Measurements from ENCODE around the gene PROK2.

Gene PROK2

GRCh38 chr3:71760140-71760539 is 24.8 kb downstream of the PROK2 start:
- no peak overlapping the region for H3K4me3 ChIP-seq (ENCODE audit: low read length)
- TF ChIP-seq, protein P1, sequence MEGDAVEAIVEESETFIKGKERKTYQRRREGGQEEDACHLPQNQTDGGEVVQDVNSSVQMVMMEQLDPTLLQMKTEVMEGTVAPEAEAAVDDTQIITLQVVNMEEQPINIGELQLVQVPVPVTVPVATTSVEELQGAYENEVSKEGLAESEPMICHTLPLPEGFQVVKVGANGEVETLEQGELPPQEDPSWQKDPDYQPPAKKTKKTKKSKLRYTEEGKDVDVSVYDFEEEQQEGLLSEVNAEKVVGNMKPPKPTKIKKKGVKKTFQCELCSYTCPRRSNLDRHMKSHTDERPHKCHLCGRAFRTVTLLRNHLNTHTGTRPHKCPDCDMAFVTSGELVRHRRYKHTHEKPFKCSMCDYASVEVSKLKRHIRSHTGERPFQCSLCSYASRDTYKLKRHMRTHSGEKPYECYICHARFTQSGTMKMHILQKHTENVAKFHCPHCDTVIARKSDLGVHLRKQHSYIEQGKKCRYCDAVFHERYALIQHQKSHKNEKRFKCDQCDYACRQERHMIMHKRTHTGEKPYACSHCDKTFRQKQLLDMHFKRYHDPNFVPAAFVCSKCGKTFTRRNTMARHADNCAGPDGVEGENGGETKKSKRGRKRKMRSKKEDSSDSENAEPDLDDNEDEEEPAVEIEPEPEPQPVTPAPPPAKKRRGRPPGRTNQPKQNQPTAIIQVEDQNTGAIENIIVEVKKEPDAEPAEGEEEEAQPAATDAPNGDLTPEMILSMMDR (conservative IDR thresholded peaks at IDR 0.05; ENCODE audit: low read depth, low read length): no peak
- DNase-seq (ENCODE audit: low read depth): no peak

GRCh38 chr3:71759401-71759800 is 25.5 kb downstream of the PROK2 start:
- H3K4me3 ChIP-seq (ENCODE audit: low read length): no peak overlapping the region
- no peak for DNase-seq (ENCODE audit: low read depth)
- TF ChIP-seq, protein P1 (conservative IDR thresholded peaks at IDR 0.05; ENCODE audit: low read depth, low read length): no peak

DNA sequence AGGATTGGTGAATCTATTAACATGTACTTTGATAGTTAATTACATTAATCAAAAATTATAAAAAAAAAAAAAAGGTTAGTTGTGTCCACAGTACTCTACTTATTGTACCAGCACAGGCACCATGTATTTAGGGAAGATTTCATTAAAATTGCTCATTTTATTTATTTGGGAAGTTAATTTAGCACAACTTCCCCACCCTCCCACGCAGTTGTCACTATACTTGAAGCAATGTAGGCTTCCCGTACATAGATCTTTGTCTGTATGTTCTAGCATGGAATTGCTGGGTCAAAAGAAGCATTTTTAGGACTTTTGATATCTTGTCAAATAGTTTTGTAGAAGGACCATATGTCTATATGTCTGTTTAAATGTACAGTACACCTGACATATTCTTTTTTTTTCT is 26.9 kb downstream of the PROK2 start:
- no peak overlapping the region for H3K4me3 ChIP-seq (ENCODE audit: low read length)
- no peak for DNase-seq (ENCODE audit: low read depth)
- TF ChIP-seq, protein P1 (conservative IDR thresholded peaks at IDR 0.05; ENCODE audit: low read depth, low read length): no peak

DNA sequence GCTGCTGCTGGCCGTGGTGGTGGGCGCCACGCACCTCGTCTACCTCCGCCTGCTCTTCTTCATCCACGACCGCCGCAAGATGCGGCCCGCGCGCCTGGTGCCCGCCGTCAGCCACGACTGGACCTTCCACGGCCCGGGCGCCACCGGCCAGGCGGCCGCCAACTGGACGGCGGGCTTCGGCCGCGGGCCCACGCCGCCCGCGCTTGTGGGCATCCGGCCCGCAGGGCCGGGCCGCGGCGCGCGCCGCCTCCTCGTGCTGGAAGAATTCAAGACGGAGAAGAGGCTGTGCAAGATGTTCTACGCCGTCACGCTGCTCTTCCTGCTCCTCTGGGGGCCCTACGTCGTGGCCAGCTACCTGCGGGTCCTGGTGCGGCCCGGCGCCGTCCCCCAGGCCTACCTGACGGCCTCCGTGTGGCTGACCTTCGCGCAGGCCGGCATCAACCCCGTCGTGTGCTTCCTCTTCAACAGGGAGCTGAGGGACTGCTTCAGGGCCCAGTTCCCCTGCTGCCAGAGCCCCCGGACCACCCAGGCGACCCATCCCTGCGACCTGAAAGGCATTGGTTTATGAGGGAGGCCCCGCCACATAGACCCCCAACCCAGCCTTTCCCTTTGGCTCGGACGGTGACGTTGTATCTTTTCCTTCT is 30.2 kb downstream of the PROK2 start:
- no peak overlapping the region for H3K4me3 ChIP-seq (ENCODE audit: low read length)
- no peak for DNase-seq (ENCODE audit: low read depth)
- TF ChIP-seq, protein P1 (conservative IDR thresholded peaks at IDR 0.05; ENCODE audit: low read depth, low read length): no peak

GRCh38 chr3:71753701-71754609 is 31.0 kb downstream of the PROK2 start, which contains the start of gene GPR27:
Gene GPR27 (plus strand): TSS chr3:71753855. CDS start chr3:71754050, 195 bp downstream.
- TF ChIP-seq, protein P1 (conservative IDR thresholded peaks at IDR 0.05; ENCODE audit: low read depth, low read length): no peak
- DNase-seq (ENCODE audit: low read depth): peak; percentile 17
- H3K4me3 ChIP-seq (ENCODE audit: low read length): peak within 1 kb of the TSS; percentile 35

DNA sequence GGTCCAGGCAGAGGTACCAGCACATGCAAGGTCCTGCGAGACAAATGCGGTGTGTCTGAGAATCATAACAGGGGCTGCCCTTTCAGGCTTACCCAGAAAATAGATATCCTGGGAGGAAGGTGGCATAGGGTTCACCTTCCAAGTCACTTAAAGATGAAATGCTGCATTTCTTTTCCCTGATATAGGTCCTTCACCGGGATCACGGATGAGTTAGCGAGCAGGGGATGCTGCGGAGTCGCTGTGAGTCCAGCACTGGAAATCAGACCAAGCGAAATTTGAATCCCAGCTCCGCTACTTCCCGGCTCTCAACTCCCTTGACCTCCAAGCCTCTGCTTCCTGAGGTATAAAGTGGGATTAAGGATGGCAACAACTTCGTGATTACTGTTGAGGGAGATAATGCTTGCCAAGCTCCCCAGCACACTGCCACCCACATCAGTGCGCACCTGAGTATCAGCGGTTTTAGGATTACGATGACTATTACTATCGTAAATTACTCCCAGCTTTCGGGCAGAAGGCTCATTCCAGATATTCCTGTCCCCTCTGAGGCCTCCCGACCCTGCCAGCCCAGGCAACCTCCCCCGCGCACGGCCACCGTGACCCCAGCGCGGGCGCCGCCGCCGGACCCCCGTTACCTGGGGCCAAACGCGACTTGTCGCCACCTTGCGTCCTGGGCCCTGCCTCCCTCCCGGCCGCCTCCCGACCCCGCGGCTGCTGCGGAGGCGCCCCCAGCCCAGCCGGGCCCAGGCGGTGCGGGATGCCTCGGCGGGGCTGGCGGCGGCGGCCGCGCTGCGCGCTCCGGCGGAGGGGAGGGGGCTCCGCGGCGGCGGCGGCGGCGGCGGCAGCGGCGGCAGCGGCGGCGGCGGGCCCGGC is 31.9 kb downstream of the PROK2 start:
- TF ChIP-seq, protein P1 (conservative IDR thresholded peaks at IDR 0.05; ENCODE audit: low read depth, low read length): no peak
- H3K4me3 ChIP-seq (ENCODE audit: low read length): peak overlapping the region; percentile 31
- no peak for DNase-seq (ENCODE audit: low read depth)

Measured in retinal pigment epithelial cell (primary cell).